Measurements from ENCODE around the gene IPCEF1.
"Not testable (repeated sequence)": the region's sequence is repeated elsewhere in the genome, so short reads cannot be mapped to it uniquely, and the experiment has no call there.

IPCEF1 gene

GRCh38 chr6:154370545-154370944, 13.9 kb upstream of the IPCEF1 start:
- DNase-seq, result no peak

- DNase-seq, result no peak
Measured at GRCh38 chr6:154367839-154368695, 11.5 kb upstream of the IPCEF1 start.

- DNase-seq, result no peak
Measured at GRCh38 chr6:154367336-154367735, 10.7 kb upstream of the IPCEF1 start.

GRCh38 chr6:154363821-154364220, 7.2 kb upstream of the IPCEF1 start:
- DNase-seq, result no peak

- DNase-seq, result no peak
Measured at GRCh38 chr6:154361476-154361875, 4.9 kb upstream of the IPCEF1 start.

GRCh38 chr6:154360476-154360875, 3.9 kb upstream of the IPCEF1 start:
- DNase-seq, result no peak

GRCh38 chr6:154359679-154360078, 3.1 kb upstream of the IPCEF1 start:
- no peak for DNase-seq

GRCh38 chr6:154359161-154359574, 2.6 kb upstream of the IPCEF1 start:
- no peak for DNase-seq

GRCh38 chr6:154358019-154358545, 1.5 kb upstream of the IPCEF1 start:
- no peak for DNase-seq

- DNase-seq, result no peak
Measured at GRCh38 chr6:154356113-154356512, 490 bp downstream of the IPCEF1 start.

GRCh38 chr6:154354265-154354777, 2.3 kb downstream of the IPCEF1 start:
- DNase-seq, result no peak

GRCh38 chr6:154353626-154354025, 3.0 kb downstream of the IPCEF1 start:
- no peak for DNase-seq

- DNase-seq, result no peak
Measured at GRCh38 chr6:154352898-154353585, 3.6 kb downstream of the IPCEF1 start.

- DNase-seq, result no peak
Measured at GRCh38 chr6:154350293-154350692, 6.3 kb downstream of the IPCEF1 start.

GRCh38 chr6:154347981-154348380, 8.6 kb downstream of the IPCEF1 start:
- DNase-seq, result no peak

GRCh38 chr6:154345811-154346210, 10.8 kb downstream of the IPCEF1 start:
- DNase-seq, result no peak

GRCh38 chr6:154343473-154344308, 12.9 kb downstream of the IPCEF1 start:
- no peak for DNase-seq

- DNase-seq, result no peak
Measured at GRCh38 chr6:154341871-154342270, 14.7 kb downstream of the IPCEF1 start.

GRCh38 chr6:154341336-154341735, 15.3 kb downstream of the IPCEF1 start:
- no peak for DNase-seq

- DNase-seq, result no peak
Measured at GRCh38 chr6:154337406-154338005, 19.1 kb downstream of the IPCEF1 start.

- DNase-seq, result not testable (repeated sequence)
Measured at GRCh38 chr6:154334147-154334546, 22.5 kb downstream of the IPCEF1 start.

GRCh38 chr6:154331750-154332149, 24.9 kb downstream of the IPCEF1 start:
- no peak for DNase-seq

All from activated CD4-positive, alpha-beta T cell treated with anti-CD3 and anti-CD28 coated beads, Interleukin-2, amount 50 U/mL, for 4 hours (primary cell).